K562 (cell line): ENCODE data around the gene PRKAR1B. TPM values are rescaled to one million over a fixed set of nuclear protein-coding genes. Genes with fewer than 3 reads are reported as not detected.

Source experiments
- ATAC-seq: fragments of 200-7000 bp; cut with Tn5 transposase; 3 replicates; pipeline ENCODE4 v1.9.1; 2020; ENCODE audit warnings: moderate library complexity
- BruUV-seq: library from RNA; stranded (reverse); fragments of 400-500 nt; replicated peaks from 2 replicates; lab custom pipeline; 2021; lab: Mats Ljungman, UMichigan
- CTCF ChIA-PET: fragments of 300-600 bp; formaldehyde crosslinking; extraction: SDS; loops from one replicate; lab custom pipeline; 2021; ENCODE audit warnings: low intra/inter-chr PET ratio; lab: Yijun Ruan, JAX
- POLR2A ChIA-PET: fragments of 300-600, 350-650 bp; sonication (Branson Sonifier 250); formaldehyde crosslinking; extraction: SDS; loops from one replicate; lab custom pipeline; 2021; ENCODE audit warnings: antibody characterized with exemption, inconsistent platforms; lab: Yijun Ruan, JAX
- DNase-seq, 4 experiments: peaks; one replicate each; pipeline versions ENCODE4 v3.0.0 to v3.0.0-alpha.2; 2011 to 2018; ENCODE audit warnings: low spot score in 3 of 4, mixed read lengths in 3 of 4; ENCODE audit errors: extremely low read depth in 1 of 4
- FAIRE-seq: peaks from 2 replicates; lab custom pipeline; 2011; peaks lifted over from hg19 to GRCh38; lab: Jason Lieb, UNC
- H2AFZ ChIP-seq: 2 replicates; pipeline ENCODE4 v1.6.0; 2011; ENCODE audit warnings: low read depth, low read length, control low read depth, inconsistent platforms
- H3K27ac ChIP-seq: fragments of 200-600 bp; 3 replicates; pipeline ENCODE4 v1.8.0; 2011; ENCODE audit warnings: low read depth, mild to moderate bottlenecking, control low read depth, inconsistent platforms, low read length, moderate library complexity, mixed read lengths; ENCODE audit errors: extremely low read depth
- H3K27me3 ChIP-seq, 2 experiments: fragments of 300-600 bp in 1 of 2; 2 replicates in 1 of 2; 3 replicates in 1 of 2; pipeline versions ENCODE4 v1.6.0 to v1.8.0; 2011; ENCODE audit warnings: inconsistent platforms in 2 of 2, low read length in 2 of 2, mild to moderate bottlenecking in 1 of 2, mixed read lengths in 1 of 2, moderate library complexity in 1 of 2; ENCODE audit not compliant: control insufficient read depth in 2 of 2, insufficient read depth in 2 of 2
- H3K36me3 ChIP-seq: fragments of 300-600 bp; 3 replicates; pipeline ENCODE4 v1.8.0; 2011; ENCODE audit warnings: mild to moderate bottlenecking, low read length, inconsistent platforms; ENCODE audit not compliant: control insufficient read depth, insufficient read depth
- H3K4me1 ChIP-seq, 2 experiments: fragments of 200-600 bp in 1 of 2; replicated peaks in 1 of 2; 2 replicates in 1 of 2; 3 replicates in 1 of 2; pipeline versions ENCODE4 v1.5.1 to v1.8.0; 2011; ENCODE audit warnings: inconsistent platforms in 2 of 2, low read length in 2 of 2, mild to moderate bottlenecking in 1 of 2, mixed read lengths in 1 of 2, moderate library complexity in 1 of 2; ENCODE audit not compliant: control insufficient read depth in 2 of 2, insufficient read depth in 2 of 2
- H3K4me2 ChIP-seq: 2 replicates; pipeline ENCODE4 v1.6.1; 2011; ENCODE audit warnings: low read length, control low read depth, inconsistent platforms, mixed read lengths; ENCODE audit not compliant: insufficient read depth
- H3K4me3 ChIP-seq: fragments of 200-600 bp; sonication (generic), shearing (Covaris generic); 2 replicates; pipeline ENCODE4 v1.5.1; 2016; ENCODE audit warnings: control low read depth, inconsistent platforms
- H3K79me2 ChIP-seq: fragments of 200-600 bp; 3 replicates; pipeline ENCODE4 v1.8.0; 2011; ENCODE audit warnings: low read length, inconsistent platforms; ENCODE audit not compliant: control insufficient read depth, insufficient read depth
- H3K9ac ChIP-seq, 2 experiments: 2 replicates each; pipeline versions ENCODE4 v1.6.0 to v1.6.1; 2011; ENCODE audit warnings: low read depth in 2 of 2, low read length in 2 of 2, control low read depth in 1 of 2, inconsistent platforms in 1 of 2, mild to moderate bottlenecking in 1 of 2, mixed read lengths in 1 of 2; ENCODE audit not compliant: insufficient read depth in 1 of 2
- H3K9me1 ChIP-seq: one replicate; pipeline ENCODE4 v1.6.0; 2011; ENCODE audit warnings: inconsistent platforms, mild to moderate bottlenecking, low read length, moderate library complexity; ENCODE audit not compliant: control insufficient read depth, insufficient read depth
- H3K9me3 ChIP-seq: replicated peaks from 2 replicates; pipeline ENCODE4 v1.5.1; 2011; ENCODE audit warnings: low read depth, low read length, inconsistent platforms; ENCODE audit not compliant: control insufficient read depth, insufficient read depth
- H4K20me1 ChIP-seq: replicated peaks from 2 replicates; pipeline ENCODE4 v1.6.1; 2011; ENCODE audit warnings: low read length, inconsistent platforms, mixed read lengths; ENCODE audit not compliant: control insufficient read depth, insufficient read depth
- ETV6 ChIP-seq, 3 experiments: fragments of 150-350 bp in 1 of 3; sonication (generic) in 1 of 3; formaldehyde crosslinking in 1 of 3; IDR thresholded peaks; 2 replicates each; pipeline versions ENCODE4 v1.6.1 to v1.8.0; 2014 to 2022; ENCODE audit warnings: borderline replicate concordance in 2 of 3, low read depth in 2 of 3, antibody characterized with exemption in 1 of 3, low read length in 1 of 3, mild to moderate bottlenecking in 1 of 3, missing genetic modification reagents in 1 of 3
- HCFC1 ChIP-seq: IDR thresholded peaks from 2 replicates; pipeline ENCODE4 v1.6.1; 2012; ENCODE audit warnings: low read depth, low read length, improper control_type of control experiment
- TGIF2 ChIP-seq: sonication (generic); formaldehyde crosslinking; IDR thresholded peaks from 2 replicates; pipeline ENCODE4 v1.8.1; 2022; ENCODE audit warnings: mild to moderate bottlenecking, missing genetic modification reagents, moderate library complexity
- ZNF165 ChIP-seq: fragments of 250-450 bp; sonication (Bioruptor Pico); IDR thresholded peaks from 2 replicates; pipeline ENCODE4 v1.4.0; 2020; ENCODE audit warnings: borderline replicate concordance
- ZNF263 ChIP-seq: sonication (generic); formaldehyde crosslinking; IDR thresholded peaks from 2 replicates; pipeline ENCODE4 v1.8.0; 2022; ENCODE audit warnings: mild to moderate bottlenecking, missing genetic modification reagents, borderline replicate concordance
- ZNF408 ChIP-seq: fragments of 250-450 bp; sonication (Bioruptor Pico); IDR thresholded peaks from 2 replicates; pipeline ENCODE4 v1.4.0; 2020; ENCODE audit warnings: low read depth, mild to moderate bottlenecking, moderate library complexity
- ZNF561 ChIP-seq: fragments of 450-650 bp; formaldehyde crosslinking; conservative IDR thresholded peaks from 2 replicates; pipeline ENCODE4 v1.4.0; 2020; ENCODE audit warnings: mild to moderate bottlenecking, moderate library complexity
- WGBS: fragments of 100-300 bp; shearing (Covaris generic); methylation state at CpG from one replicate; pipeline ENCODE4 v1.1.6; 2016; ENCODE audit warnings: low coverage, mixed read lengths; ENCODE audit not compliant: insufficient coverage; ENCODE audit errors: missing lambda C conversion rate; 5-methylcytosine and 5-hydroxymethylcytosine counted together
- in situ Hi-C: fragments of 300-500 bp; cut with MboI; formaldehyde crosslinking; loops from 4 replicates; pipeline ENCODE4 v1.15.0; 2018; ENCODE audit warnings: inconsistent platforms, mixed read lengths
- intact Hi-C: fragments of 100-400 bp; cut with micrococcal nuclease; formaldehyde crosslinking; loops from 2 replicates; pipeline ENCODE4 v1.14.2; 2022
- polyA plus RNA-seq, 8 experiments: library from polyadenylated mRNA; depleted of rRNA in 4 of 8; stranded (reverse) in 5 of 8; unstranded in 3 of 8; fragments of >200 nt; fragmentation: Nextera tagmentation in 2 of 8; fragmentation: Illumina TruSeq in 1 of 8; extraction: Ambion mirVana in 2 of 8; extraction: Trizol in 1 of 8; gene quantifications; 2 replicates each; pipeline versions ENCODE4 v1.2.1 to v1.2.3, GENCODE V29; 2011 to 2014; ENCODE audit warnings: inconsistent platforms in 1 of 8, missing spikeins in 1 of 8
- total RNA-seq, 7 experiments: library from RNA; depleted of rRNA in 6 of 7; stranded (reverse); fragments of >200 nt in 6 of 7; fragmentation: Illumina TruSeq in 2 of 7; extraction: Trizol in 2 of 7; gene quantifications; 2 replicates each; pipeline versions ENCODE4 v1.2.1 to v1.2.3, GENCODE V29; 2011 to 2021; ENCODE audit warnings: low replicate concordance in 1 of 7
- TF ChIP-seq, protein P1 (sequence below): fragments of 200-800 bp; sonication (Bioruptor generic); IDR thresholded peaks from 2 replicates; pipeline ENCODE4 v1.6.1; 2017; ENCODE audit warnings: missing genetic modification characterization, missing compliant biosample characterization
- TF ChIP-seq, protein P2 (sequence below): fragments of 450-650 bp; IDR thresholded peaks from 2 replicates; pipeline ENCODE4 v1.6.1; 2016; ENCODE audit warnings: antibody characterized with exemption
- TF ChIP-seq, protein P3 (sequence below): fragments of 450-650 bp; IDR thresholded peaks from 2 replicates; pipeline ENCODE4 v1.6.1; 2014; ENCODE audit warnings: low read depth, mild to moderate bottlenecking, moderate library complexity, borderline replicate concordance
- TF ChIP-seq, protein P4 (sequence below), 3 experiments: fragments of 200-800 bp in 1 of 3; sonication (Bioruptor generic) in 1 of 3; sonication (generic) in 1 of 3; formaldehyde crosslinking in 1 of 3; IDR thresholded peaks; 2 replicates each; pipeline versions ENCODE4 v1.6.1 to v1.8.0; 2016 to 2022; ENCODE audit warnings: mild to moderate bottlenecking in 2 of 3, missing compliant biosample characterization in 2 of 3, missing genetic modification characterization in 2 of 3, missing genetic modification reagents in 1 of 3

Gene PRKAR1B
- total and polyA plus RNA-seq, 9 of the 15 experiments (the other 6 are each of a cell fraction or from before 2014, with no cell fraction given): 0.99 to 30.5 (median 12.7) TPM

DNA sequence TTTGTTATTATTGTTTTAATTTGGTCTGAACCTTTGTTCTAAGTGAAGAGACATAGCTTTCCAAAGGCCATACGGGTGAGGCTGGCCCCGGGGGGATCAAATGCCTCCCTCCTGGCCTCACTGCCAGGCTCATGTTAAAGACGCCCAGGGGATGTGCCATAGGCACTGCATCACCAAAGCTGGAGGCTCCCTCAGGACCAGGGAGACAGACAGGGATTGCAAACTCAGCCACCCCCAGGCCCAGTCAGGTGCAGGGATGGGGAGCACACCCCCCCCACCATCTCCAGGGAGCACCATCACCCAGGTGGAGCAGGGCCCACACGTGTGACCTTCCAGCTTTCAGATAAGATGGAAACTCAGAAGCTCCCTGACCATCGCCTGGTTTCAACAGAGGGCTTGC, 96.5 kb downstream of the PRKAR1B start:
- CTCF ChIA-PET: no interaction called here
- no peak for TF ChIP-seq ETV6 (IDR thresholded peaks at IDR 0.05; ENCODE audit: borderline replicate concordance in 1 of 2, low read depth in 2 of 2, low read length in 1 of 2)
- no peak for TF ChIP-seq ETV6 (CRISPR knock-in tag; IDR thresholded peaks at IDR 0.05; ENCODE audit: borderline replicate concordance)
- TF ChIP-seq, protein P1, sequence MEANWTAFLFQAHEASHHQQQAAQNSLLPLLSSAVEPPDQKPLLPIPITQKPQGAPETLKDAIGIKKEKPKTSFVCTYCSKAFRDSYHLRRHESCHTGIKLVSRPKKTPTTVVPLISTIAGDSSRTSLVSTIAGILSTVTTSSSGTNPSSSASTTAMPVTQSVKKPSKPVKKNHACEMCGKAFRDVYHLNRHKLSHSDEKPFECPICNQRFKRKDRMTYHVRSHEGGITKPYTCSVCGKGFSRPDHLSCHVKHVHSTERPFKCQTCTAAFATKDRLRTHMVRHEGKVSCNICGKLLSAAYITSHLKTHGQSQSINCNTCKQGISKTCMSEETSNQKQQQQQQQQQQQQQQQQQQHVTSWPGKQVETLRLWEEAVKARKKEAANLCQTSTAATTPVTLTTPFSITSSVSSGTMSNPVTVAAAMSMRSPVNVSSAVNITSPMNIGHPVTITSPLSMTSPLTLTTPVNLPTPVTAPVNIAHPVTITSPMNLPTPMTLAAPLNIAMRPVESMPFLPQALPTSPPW (CRISPR knock-in tag): no peak
- peak; percentile 93 for TF ChIP-seq ZNF263 (CRISPR knock-in tag)
- no peak for TF ChIP-seq ZNF408 (CRISPR knock-in tag)
- TF ChIP-seq, protein P2, sequence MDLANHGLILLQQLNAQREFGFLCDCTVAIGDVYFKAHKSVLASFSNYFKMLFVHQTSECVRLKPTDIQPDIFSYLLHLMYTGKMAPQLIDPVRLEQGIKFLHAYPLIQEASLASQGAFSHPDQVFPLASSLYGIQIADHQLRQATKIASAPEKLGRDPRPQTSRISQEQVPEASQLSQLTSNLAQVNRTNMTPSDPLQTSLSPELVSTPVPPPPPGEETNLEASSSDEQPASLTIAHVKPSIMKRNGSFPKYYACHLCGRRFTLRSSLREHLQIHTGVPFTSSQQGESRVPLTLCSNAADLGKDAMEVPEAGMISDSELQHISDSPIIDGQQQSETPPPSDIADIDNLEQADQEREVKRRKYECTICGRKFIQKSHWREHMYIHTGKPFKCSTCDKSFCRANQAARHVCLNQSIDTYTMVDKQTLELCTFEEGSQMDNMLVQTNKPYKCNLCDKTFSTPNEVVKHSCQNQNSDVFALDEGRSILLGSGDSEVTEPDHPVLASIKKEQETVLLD: no peak
- no peak for TF ChIP-seq ZNF561 (CRISPR knock-in tag)
- no peak for TF ChIP-seq TGIF2 (CRISPR knock-in tag)
- TF ChIP-seq, protein P3, sequence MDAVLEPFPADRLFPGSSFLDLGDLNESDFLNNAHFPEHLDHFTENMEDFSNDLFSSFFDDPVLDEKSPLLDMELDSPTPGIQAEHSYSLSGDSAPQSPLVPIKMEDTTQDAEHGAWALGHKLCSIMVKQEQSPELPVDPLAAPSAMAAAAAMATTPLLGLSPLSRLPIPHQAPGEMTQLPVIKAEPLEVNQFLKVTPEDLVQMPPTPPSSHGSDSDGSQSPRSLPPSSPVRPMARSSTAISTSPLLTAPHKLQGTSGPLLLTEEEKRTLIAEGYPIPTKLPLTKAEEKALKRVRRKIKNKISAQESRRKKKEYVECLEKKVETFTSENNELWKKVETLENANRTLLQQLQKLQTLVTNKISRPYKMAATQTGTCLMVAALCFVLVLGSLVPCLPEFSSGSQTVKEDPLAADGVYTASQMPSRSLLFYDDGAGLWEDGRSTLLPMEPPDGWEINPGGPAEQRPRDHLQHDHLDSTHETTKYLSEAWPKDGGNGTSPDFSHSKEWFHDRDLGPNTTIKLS: no peak
- TF ChIP-seq HCFC1: no peak
- TF ChIP-seq, protein P4, sequence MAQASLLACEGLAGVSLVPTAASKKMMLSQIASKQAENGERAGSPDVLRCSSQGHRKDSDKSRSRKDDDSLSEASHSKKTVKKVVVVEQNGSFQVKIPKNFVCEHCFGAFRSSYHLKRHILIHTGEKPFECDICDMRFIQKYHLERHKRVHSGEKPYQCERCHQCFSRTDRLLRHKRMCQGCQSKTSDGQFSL (CRISPR knock-in tag; IDR thresholded peaks at IDR 0.05): peak; percentile 51; the same call in 1 of the 2 replicates
- TF ChIP-seq, protein P4 (tag; IDR thresholded peaks at IDR 0.05): no peak
- no peak for TF ChIP-seq ZNF165 (CRISPR knock-in tag)

More for the DNA sequence above, 96.5 kb downstream of the PRKAR1B start:
- ATAC-seq (no peak), DNase-seq (no peak), FAIRE-seq (no peak)
- H3K9me1 ChIP-seq: no peaks in the 10 kb centered on the region
- no TSS peak for BruUV-seq
- H3K4me2 ChIP-seq: no peak overlapping the region
- WGBS: 68% methylated on average over 5 of the region's 5 CpGs
- H2AFZ ChIP-seq: no peak overlapping the region
- no peak overlapping the region for H3K9ac ChIP-seq
- H3K4me1 ChIP-seq: peaks cover 0 to 44% of the 10 kb centered on the region in 2 experiments; a peak in 4 of 5 replicates
- in situ Hi-C loops (no loop called here), intact Hi-C loops (no loop called here)
- no peaks in the 10 kb centered on the region for H3K9me3 ChIP-seq
- H3K27me3 ChIP-seq: no peaks in the 10 kb centered on the region
- H3K79me2 ChIP-seq: peaks cover 29% of the 10 kb centered on the region
- H3K36me3 ChIP-seq: 0 out of 3 replicates have a peak, but pooled peaks cover 5% of the 10 kb centered on the region
- H3K27ac ChIP-seq: no peak overlapping the region
- no peaks in the 10 kb centered on the region for H4K20me1 ChIP-seq
- POLR2A ChIA-PET: interaction anchor here (1.3 kb wide), 1 partner anchor 19 kb away, joined by 3 read pairs; no protein-coding TSS in a partner anchor
- H3K4me3 ChIP-seq: no peak overlapping the region
